ENCODE data around the gene CLIC3.

DNA sequence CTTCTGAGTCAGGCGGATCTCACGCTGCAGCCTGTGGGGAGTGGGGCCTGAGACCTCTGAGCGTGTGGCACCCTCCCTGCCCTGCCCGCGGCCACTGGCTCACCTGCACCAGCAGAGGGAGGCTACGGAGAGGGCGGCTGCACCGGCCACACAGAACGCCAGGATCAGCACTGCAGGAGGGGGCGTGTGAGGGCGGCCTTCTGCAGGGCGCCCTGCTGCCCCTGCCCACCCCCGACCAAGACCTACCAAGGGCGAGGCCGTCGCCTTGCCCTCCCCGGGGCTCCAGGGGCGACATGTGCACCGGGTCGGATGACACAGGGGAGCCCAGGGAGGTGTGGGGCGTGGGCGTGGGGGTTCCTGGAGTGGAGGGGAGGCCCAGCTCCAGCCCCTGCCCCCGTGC lies 44.2 kb upstream of the CLIC3 start:
- TF ChIP-seq POLR2A (IDR thresholded peaks at IDR 0.05), result no peak
- TF ChIP-seq, protein P1, sequence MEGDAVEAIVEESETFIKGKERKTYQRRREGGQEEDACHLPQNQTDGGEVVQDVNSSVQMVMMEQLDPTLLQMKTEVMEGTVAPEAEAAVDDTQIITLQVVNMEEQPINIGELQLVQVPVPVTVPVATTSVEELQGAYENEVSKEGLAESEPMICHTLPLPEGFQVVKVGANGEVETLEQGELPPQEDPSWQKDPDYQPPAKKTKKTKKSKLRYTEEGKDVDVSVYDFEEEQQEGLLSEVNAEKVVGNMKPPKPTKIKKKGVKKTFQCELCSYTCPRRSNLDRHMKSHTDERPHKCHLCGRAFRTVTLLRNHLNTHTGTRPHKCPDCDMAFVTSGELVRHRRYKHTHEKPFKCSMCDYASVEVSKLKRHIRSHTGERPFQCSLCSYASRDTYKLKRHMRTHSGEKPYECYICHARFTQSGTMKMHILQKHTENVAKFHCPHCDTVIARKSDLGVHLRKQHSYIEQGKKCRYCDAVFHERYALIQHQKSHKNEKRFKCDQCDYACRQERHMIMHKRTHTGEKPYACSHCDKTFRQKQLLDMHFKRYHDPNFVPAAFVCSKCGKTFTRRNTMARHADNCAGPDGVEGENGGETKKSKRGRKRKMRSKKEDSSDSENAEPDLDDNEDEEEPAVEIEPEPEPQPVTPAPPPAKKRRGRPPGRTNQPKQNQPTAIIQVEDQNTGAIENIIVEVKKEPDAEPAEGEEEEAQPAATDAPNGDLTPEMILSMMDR (IDR thresholded peaks at IDR 0.05), result no peak

All from esophagus squamous epithelium (tissue), 4 donors.